GM23338 (cell line): ENCODE data around the gene CDCA4. TPM values are rescaled to one million over a fixed set of nuclear protein-coding genes. Genes with fewer than 3 reads are reported as not detected.

Source experiments
- CREB1 ChIP-seq: fragments of 250-450 bp; sonication (Bioruptor Pico); IDR thresholded peaks from 2 replicates; pipeline ENCODE4 v1.5.0; 2020; ENCODE audit warnings: low read depth, mild to moderate bottlenecking, moderate library complexity
- EZH2 ChIP-seq: fragments of 200-600 bp; sonication (generic); IDR thresholded peaks from one replicate; pipeline ENCODE4 v1.8.0; 2017; ENCODE audit warnings: antibody characterized with exemption, mild to moderate bottlenecking, low read depth; ENCODE audit not compliant: unreplicated experiment
- REST ChIP-seq: IDR thresholded peaks from one replicate; pipeline ENCODE4 v1.6.1; 2018; ENCODE audit warnings: antibody characterized with exemption; ENCODE audit not compliant: unreplicated experiment
- STAT1 ChIP-seq: IDR thresholded peaks from one replicate; pipeline ENCODE4 v1.6.1; 2016; ENCODE audit warnings: antibody characterized with exemption; ENCODE audit not compliant: unreplicated experiment
- ZNF114 ChIP-seq: fragments of 250-450 bp; sonication (Bioruptor Pico); IDR thresholded peaks from 2 replicates; pipeline ENCODE4 v1.5.0; 2020; ENCODE audit warnings: mild to moderate bottlenecking, moderate library complexity
- ZNF331 ChIP-seq: fragments of 250-450 bp; sonication (Bioruptor Pico); IDR thresholded peaks from 2 replicates; pipeline ENCODE4 v1.5.0; 2020; ENCODE audit warnings: low read depth, mild to moderate bottlenecking, moderate library complexity
- ZNF462 ChIP-seq: fragments of 250-450 bp; sonication (Bioruptor Pico); IDR thresholded peaks from 2 replicates; pipeline ENCODE4 v1.5.0; 2020; ENCODE audit warnings: mild to moderate bottlenecking, moderate library complexity
- polyA plus RNA-seq: library from polyadenylated mRNA; unstranded; fragments of >200 nt; fragmentation: Nextera tagmentation; extraction: Ambion mirVana; gene quantifications from 2 replicates; pipeline ENCODE4 v1.2.1, GENCODE V29; 2016
- total RNA-seq: library from RNA; depleted of rRNA; stranded (reverse); fragments of >200 nt; shearing (Covaris generic); gene quantifications from 2 replicates; pipeline ENCODE4 v1.2.3, GENCODE V29; 2014

CDCA4 gene
- total and polyA plus RNA-seq, 2 experiments from 2014 or later: 32.6 to 70.7 TPM

- TF ChIP-seq ZNF462 (CRISPR knock-in tag): no peak
- TF ChIP-seq ZNF114 (CRISPR knock-in tag): no peak
- TF ChIP-seq CREB1 (CRISPR knock-in tag): no peak
- no peak for TF ChIP-seq STAT1
- TF ChIP-seq ZNF331 (CRISPR knock-in tag): no peak
- TF ChIP-seq REST: no peak
- no peak for TF ChIP-seq EZH2
Observed at GRCh38 chr14:105015242-105015641, 5.6 kb downstream of the CDCA4 start (continued).
